ENCODE data around the gene EIF3F. TPM values are rescaled to one million over a fixed set of nuclear protein-coding genes. Genes with fewer than 3 reads are reported as not detected.

Gene EIF3F
- total RNA-seq, 2 experiments from 2014 or later = 270 to 289 TPM

DNA sequence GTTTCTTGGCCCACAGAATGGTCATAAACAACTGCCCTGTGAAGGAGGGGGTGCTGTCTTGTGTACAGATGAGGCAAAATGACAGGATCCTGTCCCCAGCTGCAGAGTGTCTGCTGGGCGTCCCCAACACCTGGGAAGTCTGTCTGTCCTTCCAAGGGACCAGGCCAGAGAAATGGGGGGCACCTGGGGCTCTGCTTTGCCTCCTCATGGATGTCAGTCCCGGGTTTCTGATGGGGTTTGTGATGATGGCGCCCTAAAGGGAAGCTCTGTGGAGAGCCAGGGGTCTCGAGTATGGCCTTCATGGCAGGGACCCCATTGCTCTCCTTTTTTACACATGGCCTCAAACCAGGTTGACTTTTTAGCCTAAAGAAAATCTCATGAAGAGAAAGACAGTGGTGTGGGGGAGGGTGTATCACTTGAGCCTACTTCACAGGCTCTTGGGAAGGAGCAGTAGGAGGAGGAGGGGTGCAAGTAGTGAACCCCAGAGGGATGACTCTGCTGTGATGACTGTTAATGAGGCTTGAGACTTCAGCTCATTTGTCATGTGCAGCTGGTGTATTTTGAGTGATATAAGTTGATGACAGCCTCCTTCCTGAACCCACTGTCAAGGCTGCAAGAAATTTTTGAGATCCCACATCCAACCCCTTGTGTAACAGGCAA is 53.3 kb downstream of the EIF3F start:
- H3K4me1 Mint-ChIP-seq = no peaks in the 10 kb centered on the region
- no peak for ATAC-seq
- no peaks in the 10 kb centered on the region for H3K36me3 Mint-ChIP-seq (ENCODE audit: low read depth)
- CTCF ChIA-PET = interaction anchor here (0.6 to 8.3 kb wide), 2 partner anchors 59 to 122 kb away, joined by 3 to 86 read pairs; no protein-coding TSS in a partner anchor
- H3K4me3 Mint-ChIP-seq = no peak overlapping the region
- H3K27ac Mint-ChIP-seq = no peak overlapping the region
- DNase-seq = no peak
- no peaks in the 10 kb centered on the region for H3K9me3 Mint-ChIP-seq (ENCODE audit: low read depth)
- POLR2A ChIA-PET = no interaction called here
- intact Hi-C loops (cut with DNase I, micrococcal nuclease) = no loop called here
- peaks cover 7% of the 10 kb centered on the region for H3K27me3 Mint-ChIP-seq

DNA sequence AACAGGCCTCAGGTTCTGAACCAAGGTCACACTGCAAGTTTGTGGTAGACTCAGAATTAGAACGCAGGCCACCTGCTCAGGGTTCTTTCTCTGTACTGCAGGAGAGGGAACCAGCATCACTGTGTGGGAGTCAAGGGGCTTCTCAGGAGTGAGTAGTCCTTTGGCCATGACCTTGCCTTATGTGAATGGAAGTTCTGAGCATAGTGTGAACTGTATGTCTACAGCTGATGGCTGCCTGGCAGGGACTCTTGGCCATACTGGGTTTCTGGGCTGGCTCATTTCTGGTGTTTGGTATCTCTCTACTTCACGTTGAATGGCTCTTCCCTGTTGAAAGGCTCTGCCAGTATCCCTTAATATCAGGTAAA is 53.8 kb downstream of the EIF3F start:
- ChIA-PET POLR2A (no interaction called here), CTCF (no interaction called here)
- DNase-seq = no peak
- H3K27ac Mint-ChIP-seq = no peak overlapping the region
- no peak overlapping the region for H3K4me3 Mint-ChIP-seq
- no peaks in the 10 kb centered on the region for H3K4me1 Mint-ChIP-seq
- peaks cover 7% of the 10 kb centered on the region for H3K27me3 Mint-ChIP-seq
- H3K9me3 Mint-ChIP-seq (ENCODE audit: low read depth) = no peaks in the 10 kb centered on the region
- intact Hi-C loops (cut with DNase I, micrococcal nuclease) = no loop called here
- no peak for ATAC-seq
- no peaks in the 10 kb centered on the region for H3K36me3 Mint-ChIP-seq (ENCODE audit: low read depth)

DNA sequence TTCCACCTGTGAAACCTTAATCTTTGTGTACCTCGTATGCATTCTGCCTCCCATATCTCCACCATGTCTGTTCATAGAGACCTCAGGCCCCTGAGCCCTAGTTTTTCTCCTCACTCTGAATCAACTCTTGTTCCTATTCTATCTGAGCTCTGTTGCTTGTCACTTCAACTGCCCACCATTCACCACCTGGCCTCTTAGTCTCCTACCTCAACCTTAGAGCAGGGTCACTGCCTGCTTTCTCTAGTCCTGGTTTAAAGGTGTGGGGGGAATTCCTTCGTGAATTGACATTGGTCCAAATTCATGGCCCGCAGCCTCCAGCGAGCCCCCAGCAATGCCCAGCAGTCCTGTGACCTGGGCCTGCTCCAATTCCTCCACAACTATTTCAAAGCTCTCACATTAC is 54.4 kb downstream of the EIF3F start:
- Mint-ChIP-seq H3K36me3 (ENCODE audit: low read depth) (no peaks in the 10 kb centered on the region), H3K4me1 (no peaks in the 10 kb centered on the region), H3K4me3 (no peak overlapping the region), H3K27ac (no peak overlapping the region), H3K9me3 (ENCODE audit: low read depth) (no peaks in the 10 kb centered on the region), H3K27me3 (peaks cover 11% of the 10 kb centered on the region)
- ChIA-PET CTCF (no interaction called here), POLR2A (no interaction called here)
- intact Hi-C loops (cut with DNase I, micrococcal nuclease) = no loop called here
- no peak for DNase-seq
- ATAC-seq = no peak

DNA sequence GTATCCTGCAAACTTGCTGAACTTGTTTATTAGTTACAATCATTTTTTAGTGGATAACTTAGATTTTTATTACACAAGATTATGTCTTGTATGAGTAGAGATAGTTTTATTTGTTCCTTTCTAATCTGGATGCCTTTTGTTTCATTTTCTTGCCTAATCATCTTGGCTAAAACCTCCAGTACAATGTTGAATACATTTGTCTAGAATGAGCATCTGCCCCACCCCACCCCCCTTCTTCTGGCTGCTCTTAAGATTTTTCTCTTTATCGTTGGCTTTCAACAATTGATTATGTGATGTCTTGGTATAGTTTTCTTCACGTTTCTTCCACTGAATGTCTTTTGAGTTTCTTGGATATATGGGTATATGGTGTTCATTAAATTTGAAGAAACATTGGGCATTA is 56.6 kb downstream of the EIF3F start:
- no peak overlapping the region for H3K4me3 Mint-ChIP-seq
- H3K9me3 Mint-ChIP-seq (ENCODE audit: low read depth) = no peaks in the 10 kb centered on the region
- H3K27me3 Mint-ChIP-seq = peaks cover 10% of the 10 kb centered on the region
- ChIA-PET CTCF (interaction anchor here (1.0 to 1.5 kb wide), 2 partner anchors 10 to 56 kb away, joined by 5 read pairs; no protein-coding TSS in a partner anchor), POLR2A (no interaction called here)
- DNase-seq = no peak
- no peak for ATAC-seq
- H3K36me3 Mint-ChIP-seq (ENCODE audit: low read depth) = no peaks in the 10 kb centered on the region
- H3K27ac Mint-ChIP-seq = no peak overlapping the region
- no peaks in the 10 kb centered on the region for H3K4me1 Mint-ChIP-seq
- intact Hi-C loops (cut with DNase I, micrococcal nuclease) = no loop called here

DNA sequence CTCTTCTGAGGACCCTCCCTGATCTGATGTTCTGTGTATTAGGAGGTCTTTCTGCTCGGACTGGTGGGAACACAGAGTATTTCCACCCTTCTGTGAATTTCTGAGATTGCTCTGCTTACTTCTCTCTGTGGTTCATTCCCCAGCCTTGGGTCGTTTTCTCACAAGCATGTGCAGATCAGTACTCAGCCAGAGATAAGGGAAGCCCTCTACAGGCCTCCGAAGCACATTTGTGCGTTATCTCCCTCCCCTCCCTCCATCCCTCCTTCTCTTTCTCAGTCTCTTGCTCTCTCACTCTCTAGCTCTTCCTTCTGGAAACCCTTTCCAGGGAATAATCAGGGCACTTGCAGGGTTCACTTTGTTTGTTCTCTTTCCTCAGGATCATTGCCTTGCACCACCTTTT is 58.7 kb downstream of the EIF3F start:
- ChIA-PET POLR2A (no interaction called here), CTCF (no interaction called here)
- Mint-ChIP-seq H3K9me3 (ENCODE audit: low read depth) (no peaks in the 10 kb centered on the region), H3K27ac (no peak overlapping the region), H3K4me1 (no peaks in the 10 kb centered on the region), H3K27me3 (peaks cover 7% of the 10 kb centered on the region), H3K4me3 (no peak overlapping the region), H3K36me3 (ENCODE audit: low read depth) (no peaks in the 10 kb centered on the region)
- intact Hi-C loops (cut with DNase I, micrococcal nuclease) = no loop called here
- ATAC-seq = no peak
- no peak for DNase-seq

DNA sequence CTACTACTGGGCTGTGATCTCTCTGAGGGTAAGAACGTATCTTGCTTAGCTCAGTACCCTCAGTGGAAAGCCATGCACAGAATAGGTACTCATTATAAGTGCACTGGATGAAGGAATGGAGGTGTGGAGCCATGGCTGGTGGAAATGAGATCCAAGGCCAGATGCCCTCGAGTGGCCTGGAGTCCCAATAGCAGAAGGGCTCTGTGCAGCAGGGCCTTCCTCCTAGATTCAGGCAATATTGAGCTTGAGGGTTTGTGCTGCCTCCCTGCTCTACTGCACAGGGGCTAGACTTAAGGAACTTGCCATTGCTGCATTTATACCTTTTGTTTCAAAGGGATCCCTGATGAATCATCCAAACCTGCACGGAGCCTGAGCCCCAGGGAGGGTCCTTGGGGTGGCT is 60.2 kb downstream of the EIF3F start:
- Mint-ChIP-seq H3K9me3 (ENCODE audit: low read depth) (no peaks in the 10 kb centered on the region), H3K27me3 (peaks cover 9% of the 10 kb centered on the region), H3K27ac (no peak overlapping the region), H3K4me1 (no peaks in the 10 kb centered on the region), H3K4me3 (no peak overlapping the region), H3K36me3 (ENCODE audit: low read depth) (no peaks in the 10 kb centered on the region)
- POLR2A ChIA-PET = no interaction called here
- ATAC-seq = no peak
- intact Hi-C loops (cut with DNase I, micrococcal nuclease) = no loop called here
- no peak for DNase-seq
- CTCF ChIA-PET = interaction anchor here (1.0 to 1.9 kb wide), 2 partner anchors 14 to 52 kb away, joined by 3 to 7 read pairs; no protein-coding TSS in a partner anchor

DNA sequence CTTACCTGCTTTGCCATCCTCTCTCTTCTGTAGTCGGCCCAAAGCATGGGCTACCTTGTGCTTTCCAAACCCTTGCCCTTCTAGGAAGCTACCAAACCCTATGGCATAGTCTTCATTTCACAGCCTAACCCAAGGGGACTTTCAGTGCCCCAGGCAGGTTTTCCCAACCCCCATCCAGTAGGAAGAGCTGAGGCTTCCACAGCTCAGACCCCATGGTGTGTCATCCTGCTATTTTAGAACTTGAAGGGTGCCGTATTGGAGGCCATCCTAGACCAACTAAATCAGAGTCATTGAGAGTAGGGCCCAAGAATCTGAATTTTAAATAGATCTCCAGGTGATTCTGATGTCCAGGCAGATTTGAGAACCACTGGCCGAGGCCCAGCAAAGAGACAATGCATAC is 61.9 kb downstream of the EIF3F start:
- intact Hi-C loops (cut with DNase I, micrococcal nuclease) = no loop called here
- ATAC-seq (no peak), DNase-seq (no peak)
- Mint-ChIP-seq H3K4me1 (no peaks in the 10 kb centered on the region), H3K9me3 (ENCODE audit: low read depth) (no peaks in the 10 kb centered on the region), H3K4me3 (no peak overlapping the region), H3K27ac (no peak overlapping the region), H3K27me3 (peaks cover 9% of the 10 kb centered on the region), H3K36me3 (ENCODE audit: low read depth) (no peaks in the 10 kb centered on the region)
- ChIA-PET POLR2A (no interaction called here), CTCF (interaction anchor here (0.6 to 2.6 kb wide), 3 partner anchors 19 to 50 kb away, joined by 3 to 8 read pairs (median 3); no protein-coding TSS in a partner anchor)

Other genes starting within 250 kb of the EIF3F start
- gene OR5P2, start 190.4 kb upstream of the EIF3F start, total RNA-seq = not detected
- not detected for gene OR5P3, start 156.5 kb upstream of the EIF3F start, total RNA-seq
- not detected for gene OR10A6, start 56.1 kb upstream of the EIF3F start, total RNA-seq
- not detected for gene OR10A3, start 45.6 kb upstream of the EIF3F start, total RNA-seq
- gene NLRP10, start 21.9 kb upstream of the EIF3F start, total RNA-seq = not detected
- under 1 TPM; 0.33 to 0.48 TPM for gene TUB, start 93.9 kb downstream of the EIF3F start, total RNA-seq
- 10 to 100 TPM; 13.9 to 15.8 TPM for gene RIC3, start 181.7 kb downstream of the EIF3F start, total RNA-seq

All from activated CD4-positive, alpha-beta T cell treated with anti-CD3 and anti-CD28 coated beads for 36 hours (primary cell).